ENCODE data around the gene PRSS27. TPM values are rescaled to one million over a fixed set of nuclear protein-coding genes. Genes with fewer than 3 reads are reported as not detected.

The PRSS27 gene
- total RNA-seq, 1 donor from 2014 or later, result 2.3 TPM

GRCh38 chr16:2715064-2715463, 5.0 kb downstream of the PRSS27 start:
- Histone ChIP-seq H3K9ac (ENCODE audit: low read length) (no peak overlapping the region), H3K27ac (ENCODE audit: low read depth, low read length) (no peak overlapping the region), H3K4me3 (ENCODE audit: insufficient read depth, low read depth, low read length) (no peak overlapping the region), H3K4me1 (ENCODE audit: insufficient read depth, low read length) (no peaks in the 10 kb centered on the region), H3K4me2 (ENCODE audit: low read length) (peak overlapping the region; percentile 67), H2AFZ (ENCODE audit: low read depth, low read length) (no peak overlapping the region), H3K36me3 (ENCODE audit: insufficient read depth, low read length) (no peaks in the 10 kb centered on the region), H3K9me3 (ENCODE audit: insufficient read depth, low read depth, low read length) (no peaks in the 10 kb centered on the region), H3K79me2 (ENCODE audit: insufficient read depth, low read length) (no peaks in the 10 kb centered on the region), H3K27me3 (ENCODE audit: insufficient read depth, low read length) (no peaks in the 10 kb centered on the region), H4K20me1 (ENCODE audit: insufficient read depth, low read length) (peaks cover 18% of the 10 kb centered on the region)
- DNase-seq (ENCODE audit: low read depth) (no peak), FAIRE-seq (no peak)
- TF ChIP-seq CTCF (IDR thresholded peaks at IDR 0.05; ENCODE audit: insufficient read depth, low read depth, low read length), result no peak
- no peak overlapping the region for H3K27ac Mint-ChIP-seq (ENCODE audit: unreplicated experiment)
- no peaks in the 10 kb centered on the region for H3K4me1 Mint-ChIP-seq (ENCODE audit: low read depth, unreplicated experiment)
- H3K9me3 Mint-ChIP-seq (ENCODE audit: unreplicated experiment), result no peaks in the 10 kb centered on the region
- H3K4me3 Mint-ChIP-seq (ENCODE audit: unreplicated experiment), result no peak overlapping the region
- H3K36me3 Mint-ChIP-seq (ENCODE audit: low read depth, unreplicated experiment), result no peaks in the 10 kb centered on the region
- peaks cover 1% of the 10 kb centered on the region for H3K27me3 Mint-ChIP-seq (ENCODE audit: low read depth, unreplicated experiment)

- H3K27ac Mint-ChIP-seq (ENCODE audit: unreplicated experiment), result no peak overlapping the region
- no peaks in the 10 kb centered on the region for H3K79me2 ChIP-seq (ENCODE audit: insufficient read depth, low read length)
- no peak overlapping the region for H3K9ac ChIP-seq (ENCODE audit: low read length)
- H3K27ac ChIP-seq (ENCODE audit: low read depth, low read length), result no peak overlapping the region
- no peaks in the 10 kb centered on the region for H3K4me1 ChIP-seq (ENCODE audit: insufficient read depth, low read length)
- DNase-seq (ENCODE audit: low read depth) (no peak), FAIRE-seq (no peak)
- no peak for TF ChIP-seq CTCF (IDR thresholded peaks at IDR 0.05; ENCODE audit: insufficient read depth, low read depth, low read length)
- no peak for TF ChIP-seq EZH2 (IDR thresholded peaks at IDR 0.05; ENCODE audit: insufficient read depth, low read length)
- no peaks in the 10 kb centered on the region for H3K27me3 ChIP-seq (ENCODE audit: insufficient read depth, low read length)
- H3K27me3 Mint-ChIP-seq (ENCODE audit: low read depth, unreplicated experiment), result peaks cover 1% of the 10 kb centered on the region
- no peaks in the 10 kb centered on the region for H3K9me3 Mint-ChIP-seq (ENCODE audit: unreplicated experiment)
- H3K4me3 ChIP-seq (ENCODE audit: insufficient read depth, low read depth, low read length), result no peak overlapping the region
- H3K36me3 ChIP-seq (ENCODE audit: insufficient read depth, low read length), result no peaks in the 10 kb centered on the region
- peaks cover 26% of the 10 kb centered on the region for H4K20me1 ChIP-seq (ENCODE audit: insufficient read depth, low read length)
- H3K4me3 Mint-ChIP-seq (ENCODE audit: unreplicated experiment), result no peak overlapping the region
- no peak overlapping the region for H2AFZ ChIP-seq (ENCODE audit: low read depth, low read length)
- H3K9me3 ChIP-seq (ENCODE audit: insufficient read depth, low read depth, low read length), result no peaks in the 10 kb centered on the region
- H3K36me3 Mint-ChIP-seq (ENCODE audit: low read depth, unreplicated experiment), result no peaks in the 10 kb centered on the region
- H3K4me2 ChIP-seq (ENCODE audit: low read length), result no peak overlapping the region
- no peaks in the 10 kb centered on the region for H3K4me1 Mint-ChIP-seq (ENCODE audit: low read depth, unreplicated experiment)
These were observed 5.8 kb downstream of the PRSS27 start for GRCh38 chr16:2713985-2714774.

- H3K9me3 ChIP-seq (ENCODE audit: insufficient read depth, low read depth, low read length), result no peaks in the 10 kb centered on the region
- peaks cover under 1% of the 10 kb centered on the region for H3K36me3 ChIP-seq (ENCODE audit: insufficient read depth, low read length)
- H3K4me3 Mint-ChIP-seq (ENCODE audit: unreplicated experiment), result no peak overlapping the region
- H2AFZ ChIP-seq (ENCODE audit: low read depth, low read length), result no peak overlapping the region
- FAIRE-seq, result no peak
- no peak overlapping the region for H3K27ac ChIP-seq (ENCODE audit: low read depth, low read length)
- no peak overlapping the region for H3K27ac Mint-ChIP-seq (ENCODE audit: unreplicated experiment)
- H3K9ac ChIP-seq (ENCODE audit: low read length), result no peak overlapping the region
- no peaks in the 10 kb centered on the region for H3K36me3 Mint-ChIP-seq (ENCODE audit: low read depth, unreplicated experiment)
- no peak overlapping the region for H3K4me3 ChIP-seq (ENCODE audit: insufficient read depth, low read depth, low read length)
- peaks cover 30% of the 10 kb centered on the region for H4K20me1 ChIP-seq (ENCODE audit: insufficient read depth, low read length)
- H3K4me2 ChIP-seq (ENCODE audit: low read length), result no peak overlapping the region
- DNase-seq (ENCODE audit: low read depth), result no peak
- H3K27me3 Mint-ChIP-seq (ENCODE audit: low read depth, unreplicated experiment), result peaks cover 1% of the 10 kb centered on the region
- no peaks in the 10 kb centered on the region for H3K79me2 ChIP-seq (ENCODE audit: insufficient read depth, low read length)
- H3K9me3 Mint-ChIP-seq (ENCODE audit: unreplicated experiment), result no peaks in the 10 kb centered on the region
- no peaks in the 10 kb centered on the region for H3K4me1 ChIP-seq (ENCODE audit: insufficient read depth, low read length)
- TF ChIP-seq EZH2 (IDR thresholded peaks at IDR 0.05; ENCODE audit: insufficient read depth, low read length) (no peak), CTCF (IDR thresholded peaks at IDR 0.05; ENCODE audit: insufficient read depth, low read depth, low read length) (no peak)
- no peaks in the 10 kb centered on the region for H3K4me1 Mint-ChIP-seq (ENCODE audit: low read depth, unreplicated experiment)
- no peaks in the 10 kb centered on the region for H3K27me3 ChIP-seq (ENCODE audit: insufficient read depth, low read length)
These were observed 6.5 kb downstream of the PRSS27 start for GRCh38 chr16:2713523-2713922.

Measured in astrocyte (in vitro differentiated cells and primary cell).